ENCODE data around the gene DNAL1.
"Not testable (repeated sequence)": the region's sequence is repeated elsewhere in the genome, so short reads cannot be mapped to it uniquely, and the experiment has no call there.

DNAL1 gene, protein sequence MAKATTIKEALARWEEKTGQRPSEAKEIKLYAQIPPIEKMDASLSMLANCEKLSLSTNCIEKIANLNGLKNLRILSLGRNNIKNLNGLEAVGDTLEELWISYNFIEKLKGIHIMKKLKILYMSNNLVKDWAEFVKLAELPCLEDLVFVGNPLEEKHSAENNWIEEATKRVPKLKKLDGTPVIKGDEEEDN
- total RNA-seq: 9.4 to 19.6 (median 15.2) reads per million in 4 experiments

DNA sequence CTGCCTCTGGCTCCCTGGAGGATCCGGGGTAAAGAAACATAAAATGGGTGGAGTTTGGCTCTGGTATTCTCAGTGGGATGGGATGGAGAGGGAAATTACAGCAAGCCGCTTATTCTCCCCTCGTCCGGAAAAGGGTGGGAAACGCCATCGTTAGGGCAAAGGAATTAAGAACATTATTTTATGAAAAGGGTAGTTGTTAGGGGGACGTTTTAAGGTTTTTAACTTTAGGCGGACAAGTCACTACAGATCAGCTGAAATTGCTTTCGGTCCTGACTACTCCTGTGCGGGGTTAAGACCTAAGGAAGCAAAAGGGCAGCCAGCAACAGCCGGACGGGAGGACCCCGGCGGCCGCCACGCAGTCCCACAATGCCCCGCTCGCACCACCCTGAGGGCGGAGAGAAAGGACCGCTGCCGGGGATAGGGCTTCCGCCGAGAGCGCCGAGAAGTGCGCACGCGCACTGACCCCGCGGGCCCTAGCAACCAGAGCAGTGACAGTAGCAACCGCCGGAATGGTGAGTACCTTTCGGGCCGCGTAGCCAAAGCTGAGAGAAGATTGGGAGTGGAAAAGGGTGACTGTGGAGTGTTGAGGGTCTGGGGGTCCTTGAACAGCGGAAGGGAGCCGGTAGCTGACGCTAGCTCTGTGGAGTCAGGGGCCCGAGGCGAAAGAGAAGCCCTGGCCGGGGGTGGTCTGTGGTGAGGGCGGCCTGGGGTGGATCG, at the start of gene DNAL1:
Gene DNAL1, plus strand, starts transcription at position 456 of the 717 bp plus-strand sequence. Its CDS starts 54 bp downstream, at position 510.
- peak; percentile 85 for DNase-seq

DNA sequence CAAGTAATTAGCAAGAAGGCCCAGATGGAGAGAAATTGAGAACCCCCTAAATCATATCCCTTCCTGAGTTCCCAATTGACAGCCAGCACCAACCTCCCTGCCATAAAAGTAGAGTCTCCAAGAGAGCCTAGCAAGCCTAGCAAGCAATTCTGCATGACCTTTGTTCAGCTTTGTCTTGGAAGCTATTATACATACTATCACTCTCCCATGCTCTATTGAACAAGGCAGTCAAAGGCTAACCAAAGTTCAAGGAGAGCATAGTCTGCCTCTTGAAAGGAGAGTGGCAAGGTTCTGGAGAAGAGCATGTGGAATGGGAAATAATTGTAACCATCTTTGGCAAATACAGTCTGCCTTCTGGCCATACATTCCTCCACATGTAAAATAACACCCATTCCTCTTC, 45.3 kb upstream of the DNAL1 start:
- no peak for DNase-seq

DNA sequence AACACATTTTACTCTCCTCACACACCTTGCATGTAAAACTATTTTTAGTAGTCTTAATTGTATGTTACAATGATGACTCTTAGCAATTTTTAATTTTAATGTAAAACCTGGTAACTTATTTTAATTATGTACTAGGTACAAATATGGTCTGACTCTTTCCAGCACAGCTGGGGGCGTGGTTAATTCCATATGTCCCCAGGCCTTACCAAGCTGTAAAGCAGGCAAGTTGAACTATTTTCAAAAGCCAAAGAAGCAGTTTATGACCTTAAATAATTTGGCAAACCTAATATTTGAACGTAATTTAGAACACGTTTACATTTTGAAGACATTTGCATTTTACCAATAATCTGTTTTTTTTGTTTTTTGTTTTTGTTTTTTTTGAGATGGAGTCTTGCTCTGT, 41.8 kb upstream of the DNAL1 start:
- DNase-seq: no peak

- DNase-seq: no peak
These were observed 38.5 kb upstream of the DNAL1 start for GRCh38 chr14:73606271-73606670.

GRCh38 chr14:73607241-73607640, 37.5 kb upstream of the DNAL1 start:
- no peak for DNase-seq

DNA sequence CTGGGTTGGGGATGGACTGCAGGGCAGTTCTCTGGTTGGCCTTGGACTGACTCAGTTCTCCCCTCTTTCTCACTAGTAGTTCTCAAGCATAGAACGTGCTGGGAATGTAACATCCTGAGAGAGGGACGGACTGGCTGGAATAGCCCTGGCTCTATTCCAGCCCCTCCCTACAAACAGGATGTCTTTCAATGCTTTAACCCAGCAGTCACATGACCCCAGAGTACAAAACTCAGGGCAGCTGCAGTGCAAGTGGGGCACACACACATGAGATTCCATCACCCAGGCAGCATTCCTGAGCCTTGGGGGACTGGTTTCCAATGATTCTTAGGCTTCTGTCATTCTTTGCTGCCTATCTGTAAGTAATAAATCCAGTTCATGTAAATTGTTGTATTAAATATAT, 34.1 kb upstream of the DNAL1 start:
- DNase-seq: no peak

- peak; percentile 40 for DNase-seq
These were observed 32.3 kb upstream of the DNAL1 start, which contains the start of gene ACOT6 for GRCh38 chr14:73612339-73613045. TSS of gene ACOT6 (plus strand) at chr14:73612517. CDS start at chr14:73612572, 55 bp downstream.

- no peak for DNase-seq
These were observed 31.8 kb upstream of the DNAL1 start for GRCh38 chr14:73613046-73613383.

- no peak for DNase-seq
These were observed 31.3 kb upstream of the DNAL1 start for GRCh38 chr14:73613419-73613963.

- DNase-seq: no peak
These were observed 28.0 kb upstream of the DNAL1 start for GRCh38 chr14:73616831-73617230.

DNA sequence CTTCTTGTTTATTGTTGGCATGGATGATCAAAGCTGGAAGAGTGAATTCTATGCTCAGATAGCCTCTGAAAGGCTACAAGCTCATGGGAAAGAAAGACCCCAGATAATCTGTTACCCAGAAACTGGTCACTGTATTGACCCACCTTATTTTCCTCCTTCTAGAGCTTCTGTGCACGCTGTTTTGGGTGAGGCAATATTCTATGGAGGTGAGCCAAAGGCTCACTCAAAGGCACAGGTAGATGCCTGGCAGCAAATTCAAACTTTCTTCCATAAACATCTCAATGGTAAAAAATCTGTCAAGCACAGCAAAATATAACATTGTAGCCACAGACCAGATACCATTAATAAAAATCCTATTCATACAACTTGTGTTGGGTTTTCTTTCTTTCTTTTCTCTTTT, 25.3 kb upstream of the DNAL1 start:
- no peak for DNase-seq

GRCh38 chr14:73620268-73620667, 24.5 kb upstream of the DNAL1 start:
- DNase-seq: no peak

DNA sequence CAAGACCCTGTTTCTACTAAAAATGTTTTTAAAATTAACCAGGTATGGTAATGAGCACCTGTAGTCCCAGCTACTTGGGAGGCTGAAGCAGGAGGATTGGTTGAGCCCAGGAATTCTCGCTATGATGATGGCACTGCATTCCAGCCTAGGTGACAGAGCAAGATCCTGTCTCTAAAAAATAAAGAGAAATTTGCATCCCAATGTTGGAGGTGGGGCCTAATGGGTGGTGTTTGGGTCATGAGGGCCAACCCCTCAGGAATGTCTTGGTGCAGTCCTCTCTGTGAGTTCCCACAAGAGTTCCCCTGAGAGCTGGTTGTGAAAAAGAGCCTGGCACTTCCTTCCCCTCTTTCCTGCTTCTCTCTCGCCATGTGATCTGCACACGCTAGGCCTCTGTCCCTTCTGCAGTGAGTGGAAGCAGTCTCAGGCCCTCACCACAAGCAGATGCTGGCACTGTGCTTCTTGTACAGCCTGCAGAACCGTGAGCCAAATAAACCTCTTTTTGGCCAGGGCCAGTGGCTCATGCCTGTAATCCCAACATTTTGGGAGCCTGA, 21.2 kb upstream of the DNAL1 start:
- no peak for DNase-seq

DNA sequence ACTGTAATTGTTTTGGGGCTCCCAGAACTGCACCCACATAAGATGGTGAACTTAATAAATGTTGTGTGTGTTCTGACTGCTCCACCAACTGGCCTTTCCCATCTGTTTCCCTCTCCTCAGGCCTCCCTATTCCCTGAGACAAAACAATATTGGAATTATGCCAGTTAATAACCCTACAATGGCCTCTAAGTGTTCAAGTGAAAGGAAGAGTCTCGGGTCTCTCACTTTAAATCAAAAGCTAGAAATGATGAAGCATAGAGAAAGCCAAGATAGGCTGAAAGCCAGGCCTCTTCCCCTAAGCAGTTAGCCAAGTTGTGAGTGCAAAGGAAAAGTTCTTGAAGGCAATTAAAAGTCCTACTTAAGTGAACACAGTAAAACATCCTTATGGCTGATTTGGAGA, 19.1 kb upstream of the DNAL1 start:
- no peak for DNase-seq

- no peak for DNase-seq
These were observed 17.6 kb upstream of the DNAL1 start for GRCh38 chr14:73627151-73627558.

GRCh38 chr14:73630009-73630780, 14.6 kb upstream of the DNAL1 start:
- DNase-seq: no peak

DNA sequence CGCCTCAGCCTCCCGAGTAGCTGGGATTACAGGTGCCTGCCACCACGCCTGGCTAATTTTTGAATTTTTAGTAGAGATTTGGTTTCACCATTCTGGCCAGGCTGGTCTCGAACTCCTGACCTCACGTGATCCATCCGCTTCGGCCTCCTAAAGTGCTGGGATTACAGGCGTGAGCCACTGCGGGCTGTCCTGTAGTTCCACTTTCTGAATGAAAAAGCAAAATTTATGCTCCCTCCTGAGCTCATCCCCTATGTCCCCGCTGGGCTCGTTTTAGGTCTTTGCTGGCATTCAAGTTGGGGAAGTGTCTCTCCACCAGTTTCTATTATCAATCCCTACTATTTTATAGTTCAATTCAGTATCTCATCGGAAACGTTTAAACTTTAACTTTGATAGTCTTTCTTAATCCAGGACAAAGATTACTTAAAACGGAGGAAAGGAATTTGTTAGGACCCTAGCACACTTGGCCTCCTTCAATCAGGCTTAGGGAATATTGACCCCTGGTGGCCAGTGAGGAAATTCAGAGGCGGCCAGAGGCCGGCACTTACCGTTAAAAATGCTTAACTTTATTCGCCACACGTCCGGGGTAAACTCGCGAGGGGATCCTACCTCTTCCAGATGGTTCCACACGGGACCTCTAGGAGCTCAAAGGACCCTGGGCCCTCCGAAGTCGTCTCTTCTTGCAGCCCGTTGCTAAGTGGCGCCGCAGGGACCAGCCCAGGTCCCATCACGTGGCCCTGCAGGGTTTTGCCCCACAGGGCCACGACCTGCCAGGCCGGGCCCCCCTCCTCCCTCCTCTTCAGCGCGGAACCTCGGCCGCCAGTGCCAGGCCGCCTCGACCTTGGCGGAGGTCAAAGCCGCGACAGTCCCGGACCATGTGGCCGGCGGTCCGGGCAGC, 11.4 kb upstream of the DNAL1 start:
- peak; percentile 14 for DNase-seq

DNA sequence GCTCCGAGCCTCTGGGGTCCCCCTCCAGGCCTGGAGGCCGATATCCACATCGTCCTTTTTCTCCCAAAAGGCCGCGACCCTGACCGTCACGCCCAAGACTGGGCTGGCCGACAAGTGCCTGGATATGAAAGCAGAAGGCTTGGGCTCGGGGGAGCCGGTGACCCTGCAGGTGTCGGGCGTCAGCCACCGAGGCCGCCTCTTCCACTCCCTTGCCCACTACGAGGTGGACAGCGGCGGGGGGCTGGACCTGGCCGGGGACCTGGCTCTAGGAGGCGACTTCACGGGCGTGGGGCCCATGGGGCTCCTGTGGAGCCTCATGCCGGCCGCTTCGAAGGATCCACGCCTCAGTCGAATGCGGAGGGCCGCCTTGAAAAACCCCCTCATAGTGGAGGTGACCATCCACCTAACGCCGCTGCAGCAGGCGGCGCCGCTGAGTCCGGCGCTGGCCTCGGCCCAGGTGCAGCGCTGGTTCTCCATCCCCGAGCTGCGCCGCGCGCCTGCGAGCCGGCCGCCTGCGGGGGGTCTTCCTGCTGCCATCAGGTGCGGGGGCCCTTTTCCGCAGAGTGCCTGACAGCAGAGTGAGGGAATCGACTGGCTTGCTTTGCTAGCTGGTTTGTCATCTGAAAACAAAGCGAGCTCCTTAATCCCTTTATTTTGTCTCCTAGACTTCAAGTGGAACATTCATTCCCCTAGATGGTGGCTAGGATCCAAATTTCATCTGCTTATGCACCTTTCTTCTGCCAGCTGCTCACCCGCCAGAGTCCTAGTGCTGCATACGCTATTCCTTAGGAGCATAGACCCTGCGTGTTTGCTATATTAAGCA, 10.6 kb upstream of the DNAL1 start:
- DNase-seq: no peak

DNA sequence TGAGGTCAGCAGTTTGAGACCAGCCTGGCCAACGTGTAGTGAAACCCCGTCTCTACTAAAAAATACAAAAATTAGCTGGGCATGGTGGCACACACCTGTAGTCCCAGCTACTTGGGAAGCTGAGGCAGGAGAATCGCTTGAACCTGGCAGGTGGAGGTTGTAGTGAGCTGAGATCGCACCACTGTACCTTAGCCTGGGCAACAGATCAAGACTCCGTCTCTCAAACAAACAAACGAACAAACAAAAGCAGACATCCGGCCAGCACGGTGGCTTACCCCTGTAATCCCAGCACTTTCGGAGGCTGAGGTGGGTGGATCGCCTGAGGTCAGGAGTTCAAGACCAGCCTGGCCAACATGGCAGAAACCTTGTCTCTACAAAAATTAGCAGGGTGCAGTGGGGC, 8.4 kb upstream of the DNAL1 start:
- not testable (repeated sequence) for DNase-seq

DNA sequence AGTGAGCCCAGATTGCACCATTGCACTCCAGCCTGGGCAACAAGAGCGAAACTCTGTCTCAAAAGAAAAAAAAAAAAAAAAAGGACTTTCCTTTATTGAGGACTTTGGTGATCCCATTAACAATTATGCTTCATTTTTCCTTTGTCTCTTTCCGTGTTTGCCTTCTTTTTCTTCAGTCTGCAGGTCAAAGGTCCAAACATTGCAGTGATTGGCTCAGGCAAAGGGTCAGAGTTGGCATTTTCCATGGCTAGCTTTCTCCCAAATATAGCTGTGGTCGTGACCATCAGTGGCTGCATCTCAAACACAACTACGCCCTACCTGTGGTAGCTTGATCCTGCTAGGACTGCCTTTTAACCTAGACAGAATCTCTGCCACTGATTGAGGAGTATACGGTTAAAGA, 7.0 kb upstream of the DNAL1 start:
- no peak for DNase-seq

Measured in effector CD8-positive, alpha-beta T cell (primary cell).